IMR-90 (cell line): ENCODE results near the gene FCGR2B. TPM values are rescaled to one million over a fixed set of nuclear protein-coding genes. Genes with fewer than 3 reads are reported as not detected.

Experiments
- ATAC-seq: fragments of 200-7000 bp; cut with Tn5 transposase; 2 replicates; pipeline ENCODE4 v1.9.1; 2020; ENCODE audit warnings: low read depth, mild to moderate bottlenecking, moderate library complexity
- BruUV-seq: library from RNA; stranded (reverse); fragments of 400-500 nt; replicated peaks from 2 replicates; lab custom pipeline; 2021; lab: Mats Ljungman, UMichigan
- CTCF ChIA-PET: fragments of 300-600 bp; formaldehyde crosslinking; extraction: SDS; loops from one replicate; lab custom pipeline; 2021; ENCODE audit warnings: antibody characterized with exemption; lab: Yijun Ruan, JAX
- POLR2A ChIA-PET: fragments of 300-600 bp; sonication (Branson Sonifier 250); formaldehyde crosslinking; loops from one replicate; lab custom pipeline; 2022; ENCODE audit warnings: antibody characterized with exemption; ENCODE audit not compliant: unreplicated experiment; lab: Charles Lee
- DNase-seq: peaks from one replicate; pipeline ENCODE4 v3.0.0; 2013
- H2AFZ ChIP-seq: replicated peaks from 2 replicates; pipeline ENCODE3; 2013; ENCODE audit warnings: low read length, mild to moderate bottlenecking; ENCODE audit not compliant: poor library complexity
- H2AK5ac ChIP-seq: 2 replicates; pipeline ENCODE4 v1.6.1; 2013; ENCODE audit warnings: low read depth, low read length, inconsistent platforms
- H2AK9ac ChIP-seq: replicated peaks from 2 replicates; pipeline ENCODE3; 2013; ENCODE audit warnings: mild to moderate bottlenecking, low read depth, low read length, moderate library complexity; ENCODE audit not compliant: poor library complexity
- H2BK120ac ChIP-seq: 2 replicates; pipeline ENCODE4 v1.6.1; 2013; ENCODE audit warnings: low read depth, low read length, inconsistent platforms
- H2BK15ac ChIP-seq: 3 replicates; pipeline ENCODE4 v1.6.1; 2013; ENCODE audit warnings: low read depth, low read length, inconsistent platforms
- H2BK20ac ChIP-seq: 2 replicates; pipeline ENCODE4 v1.6.1; 2013; ENCODE audit warnings: low read depth, mild to moderate bottlenecking, inconsistent platforms, low read length, moderate library complexity
- H2BK5ac ChIP-seq: 2 replicates; pipeline ENCODE4 v1.6.1; 2013; ENCODE audit warnings: mild to moderate bottlenecking, low read depth, low read length, inconsistent platforms; ENCODE audit not compliant: poor library complexity, severe bottlenecking
- H3K14ac ChIP-seq: replicated peaks from 2 replicates; pipeline ENCODE4 v1.6.1; 2013; ENCODE audit warnings: low read depth, low read length, inconsistent platforms
- H3K18ac ChIP-seq: 2 replicates; pipeline ENCODE4 v1.6.1; 2013; ENCODE audit warnings: low read depth, low read length, control low read depth
- H3K23ac ChIP-seq: 2 replicates; pipeline ENCODE4 v1.6.1; 2013; ENCODE audit warnings: low read depth, low read length, inconsistent platforms
- H3K27ac ChIP-seq: 2 replicates; pipeline ENCODE4 v1.5.1; 2013; ENCODE audit warnings: mild to moderate bottlenecking, control low read depth, low read length; ENCODE audit not compliant: insufficient read depth
- H3K27me3 ChIP-seq: 2 replicates; pipeline ENCODE4 v1.6.1; 2013; ENCODE audit warnings: low read length; ENCODE audit not compliant: control insufficient read depth, insufficient read depth
- H3K36me3 ChIP-seq: 2 replicates; pipeline ENCODE4 v1.6.1; 2013; ENCODE audit warnings: low read length, mixed read lengths; ENCODE audit not compliant: control insufficient read depth, insufficient read depth
- H3K4ac ChIP-seq: 2 replicates; pipeline ENCODE4 v1.6.1; 2013; ENCODE audit warnings: low read depth, low read length, inconsistent platforms
- H3K4me1 ChIP-seq: 2 replicates; pipeline ENCODE4 v1.6.1; 2013; ENCODE audit warnings: low read length, mixed read lengths; ENCODE audit not compliant: control insufficient read depth, insufficient read depth
- H3K4me2 ChIP-seq: 2 replicates; pipeline ENCODE4 v1.6.1; 2013; ENCODE audit warnings: low read depth, mild to moderate bottlenecking, control low read depth, low read length, moderate library complexity
- H3K4me3 ChIP-seq: 2 replicates; pipeline ENCODE4 v1.5.1; 2013; ENCODE audit warnings: low read depth, mild to moderate bottlenecking, control low read depth, low read length, moderate library complexity; ENCODE audit not compliant: insufficient read depth
- H3K56ac ChIP-seq: 2 replicates; pipeline ENCODE4 v1.6.1; 2013; ENCODE audit warnings: low read length, inconsistent platforms; ENCODE audit not compliant: insufficient read depth; ENCODE audit errors: extremely low read depth
- H3K79me1 ChIP-seq, 2 experiments: 2 replicates each; pipeline ENCODE4 v1.6.1; 2013; ENCODE audit warnings: low read length in 2 of 2, inconsistent platforms in 1 of 2, low read depth in 1 of 2
- H3K9ac ChIP-seq: 2 replicates; pipeline ENCODE4 v1.6.1; 2013; ENCODE audit warnings: low read depth, low read length, control low read depth
- H3K9me1 ChIP-seq: 2 replicates; pipeline ENCODE4 v1.6.1; 2013; ENCODE audit warnings: low read length, inconsistent platforms; ENCODE audit not compliant: insufficient read depth
- H3K9me3 ChIP-seq: 2 replicates; pipeline ENCODE4 v1.6.1; 2013; ENCODE audit warnings: low read length; ENCODE audit not compliant: control insufficient read depth, insufficient read depth
- H4K20me1 ChIP-seq: 2 replicates; pipeline ENCODE4 v1.6.1; 2013; ENCODE audit warnings: low read length, inconsistent platforms; ENCODE audit not compliant: insufficient read depth
- H4K5ac ChIP-seq: 2 replicates; pipeline ENCODE4 v1.6.1; 2013; ENCODE audit warnings: mild to moderate bottlenecking, low read depth, low read length, control low read depth
- H4K8ac ChIP-seq, 2 experiments: 2 replicates each; pipeline ENCODE4 v1.6.1; 2013; ENCODE audit warnings: low read depth in 2 of 2, low read length in 2 of 2, control low read depth in 1 of 2, inconsistent platforms in 1 of 2
- H4K91ac ChIP-seq: 2 replicates; pipeline ENCODE4 v1.6.1; 2013; ENCODE audit warnings: low read depth, low read length, inconsistent platforms; ENCODE audit not compliant: insufficient read depth
- BHLHE40 ChIP-seq: fragments of 150-350 bp; IDR thresholded peaks from 2 replicates; pipeline ENCODE4 v1.6.1; 2016; ENCODE audit warnings: mild to moderate bottlenecking, low read depth, low read length
- CEBPB ChIP-seq: IDR thresholded peaks from 2 replicates; pipeline ENCODE4 v1.6.1; 2012; ENCODE audit warnings: low read depth, low read length, improper control_type of control experiment
- CHD1 ChIP-seq: IDR thresholded peaks from 2 replicates; pipeline ENCODE4 v1.6.1; 2012; ENCODE audit warnings: low read depth, low read length, improper control_type of control experiment
- MAZ ChIP-seq: IDR thresholded peaks from 2 replicates; pipeline ENCODE4 v1.6.1; 2012; ENCODE audit warnings: low read depth, mild to moderate bottlenecking, low read length, improper control_type of control experiment, moderate library complexity, borderline replicate concordance
- RAD21 ChIP-seq: IDR thresholded peaks from 2 replicates; pipeline ENCODE4 v1.6.1; 2012; ENCODE audit warnings: low read length, improper control_type of control experiment
- RCOR1 ChIP-seq: IDR thresholded peaks from 2 replicates; pipeline ENCODE4 v1.6.1; 2012; ENCODE audit warnings: mild to moderate bottlenecking, low read length, improper control_type of control experiment; ENCODE audit not compliant: insufficient replicate concordance
- RFX5 ChIP-seq: IDR thresholded peaks from 2 replicates; pipeline ENCODE4 v1.8.0; 2012; ENCODE audit warnings: low read depth, mild to moderate bottlenecking, low read length, moderate library complexity
- WGBS, 2 experiments: methylation state at CpG; one replicate each; pipeline versions ENCODE4 v1.1.5 to v1.1.7; 2013; ENCODE audit warnings: missing lambda C conversion rate in 2 of 2; ENCODE audit not compliant: insufficient read length in 1 of 2; ENCODE audit errors: extremely low coverage in 2 of 2; 5-methylcytosine and 5-hydroxymethylcytosine counted together
- dilution Hi-C: fragments of 300-500 bp; cut with HindIII; formaldehyde crosslinking; loops from one replicate; pipeline ENCODE4 v1.14.3; 2018; ENCODE audit warnings: low sequenced_read_pairs; ENCODE audit not compliant: unreplicated experiment
- in situ Hi-C: fragments of 300-500 bp; cut with MboI; formaldehyde crosslinking; loops from 3 replicates; pipeline ENCODE4 v1.14.3; 2019; ENCODE audit warnings: low sequenced_read_pairs, inconsistent platforms, mixed read lengths
- intact Hi-C: fragments of 100-400 bp; cut with micrococcal nuclease; formaldehyde crosslinking; loops from 2 replicates; pipeline ENCODE4 v1.10.0; 2022
- polyA plus RNA-seq, 3 experiments: library from polyadenylated mRNA; depleted of rRNA; stranded (reverse); fragments of >200 nt; gene quantifications; 2 replicates each; pipeline ENCODE4 v1.2.3, GENCODE V29; 2012; ENCODE audit warnings: low replicate concordance in 1 of 3
- total RNA-seq: library from RNA; depleted of rRNA; stranded (reverse); fragments of >200 nt; gene quantifications from 2 replicates; pipeline ENCODE4 v1.2.3, GENCODE V29; 2012
- TF ChIP-seq, protein P1 (sequence below): conservative IDR thresholded peaks from 2 replicates; pipeline ENCODE4 v1.5.1; 2012; ENCODE audit warnings: mild to moderate bottlenecking, low read depth, low read length, improper control_type of control experiment

Gene FCGR2B
- total and polyA plus RNA-seq, 2 of the 4 experiments (the other 2 are of a cell fraction) = not detected

DNA sequence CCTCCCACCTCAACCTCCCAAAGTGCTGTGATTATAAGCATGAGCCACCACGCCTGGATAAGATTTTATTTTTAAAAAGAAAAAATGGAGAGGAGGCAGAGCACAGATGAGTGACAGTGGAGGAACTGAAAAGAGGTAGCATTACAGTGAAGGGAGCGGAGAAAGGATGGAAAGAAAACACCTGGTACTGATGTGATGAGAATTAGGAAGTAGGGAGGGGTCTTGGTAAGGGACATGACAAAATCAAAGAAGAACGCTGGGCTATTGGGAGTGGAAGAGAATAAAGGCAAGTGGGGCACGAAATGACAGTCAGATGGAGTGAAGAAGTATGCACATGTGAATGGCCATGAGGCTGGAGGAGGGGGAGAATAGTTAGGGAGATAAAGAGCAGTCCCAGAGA, 46.4 kb downstream of the FCGR2B start:
- no peaks in the 10 kb centered on the region for H3K27me3 ChIP-seq
- H2AK9ac ChIP-seq = no peak overlapping the region
- H4K8ac ChIP-seq = no peak overlapping the region
- no peak overlapping the region for H2AK5ac ChIP-seq
- no peak overlapping the region for H3K23ac ChIP-seq
- H2BK15ac ChIP-seq = no peak overlapping the region
- POLR2A ChIA-PET = no interaction called here
- no peak overlapping the region for H3K56ac ChIP-seq
- in situ Hi-C loops = no loop called here
- no peak overlapping the region for H3K27ac ChIP-seq
- no peak overlapping the region for H3K18ac ChIP-seq
- peaks cover 11% of the 10 kb centered on the region for H3K4me1 ChIP-seq
- H3K9me1 ChIP-seq = peaks cover 6% of the 10 kb centered on the region; the same call in 1 of the 2 replicates
- no peak overlapping the region for H3K4me3 ChIP-seq
- 50% methylated on average over 2 of the region's 4 CpGs; no CpG with 5 or more reads in 1 of the 2 experiments for WGBS, 2 experiments
- H4K20me1 ChIP-seq = peaks cover 4% of the 10 kb centered on the region; the same call in 1 of the 2 replicates
- H3K14ac ChIP-seq = no peak overlapping the region
- H2BK20ac ChIP-seq = no peak overlapping the region
- no peaks in the 10 kb centered on the region for H3K9me3 ChIP-seq
- no peak for ATAC-seq
- H2BK120ac ChIP-seq = no peak overlapping the region
- no peak overlapping the region for H4K5ac ChIP-seq
- H3K4me2 ChIP-seq = no peak overlapping the region
- intact Hi-C loops = no loop called here
- H3K4ac ChIP-seq = no peak overlapping the region
- H2BK5ac ChIP-seq = no peak overlapping the region
- no peak for DNase-seq
- H3K79me1 ChIP-seq = no peaks in the 10 kb centered on the region
- CTCF ChIA-PET = no interaction called here
- no peak overlapping the region for H2AFZ ChIP-seq
- no peak overlapping the region for H4K91ac ChIP-seq
- no peak for TF ChIP-seq RFX5
- TF ChIP-seq RCOR1 = no peak
- TF ChIP-seq, protein P1, sequence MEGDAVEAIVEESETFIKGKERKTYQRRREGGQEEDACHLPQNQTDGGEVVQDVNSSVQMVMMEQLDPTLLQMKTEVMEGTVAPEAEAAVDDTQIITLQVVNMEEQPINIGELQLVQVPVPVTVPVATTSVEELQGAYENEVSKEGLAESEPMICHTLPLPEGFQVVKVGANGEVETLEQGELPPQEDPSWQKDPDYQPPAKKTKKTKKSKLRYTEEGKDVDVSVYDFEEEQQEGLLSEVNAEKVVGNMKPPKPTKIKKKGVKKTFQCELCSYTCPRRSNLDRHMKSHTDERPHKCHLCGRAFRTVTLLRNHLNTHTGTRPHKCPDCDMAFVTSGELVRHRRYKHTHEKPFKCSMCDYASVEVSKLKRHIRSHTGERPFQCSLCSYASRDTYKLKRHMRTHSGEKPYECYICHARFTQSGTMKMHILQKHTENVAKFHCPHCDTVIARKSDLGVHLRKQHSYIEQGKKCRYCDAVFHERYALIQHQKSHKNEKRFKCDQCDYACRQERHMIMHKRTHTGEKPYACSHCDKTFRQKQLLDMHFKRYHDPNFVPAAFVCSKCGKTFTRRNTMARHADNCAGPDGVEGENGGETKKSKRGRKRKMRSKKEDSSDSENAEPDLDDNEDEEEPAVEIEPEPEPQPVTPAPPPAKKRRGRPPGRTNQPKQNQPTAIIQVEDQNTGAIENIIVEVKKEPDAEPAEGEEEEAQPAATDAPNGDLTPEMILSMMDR = no peak
- no peak for TF ChIP-seq CEBPB
- no peak for TF ChIP-seq MAZ
- TF ChIP-seq BHLHE40 = no peak
- no peak for TF ChIP-seq CHD1
- no peak for TF ChIP-seq RAD21
- no TSS peak for BruUV-seq
- dilution Hi-C loops = no loop called here
- no peaks in the 10 kb centered on the region for H3K36me3 ChIP-seq
- no peak overlapping the region for H3K9ac ChIP-seq
